Parathyroid adenoma (tissue), 2 donors: ENCODE results near the gene PCDHB13.
"Not testable (repeated sequence)": the region's sequence is repeated elsewhere in the genome, so short reads cannot be mapped to it uniquely, and the experiment has no call there.

Experiments used
- H2AFZ ChIP-seq: fragments of 300-600 bp; sonication (generic); one replicate; pipeline ENCODE4 v1.7.0; 2017; ENCODE audit warnings: antibody characterized with exemption, mild to moderate bottlenecking
- H3K27ac ChIP-seq: fragments of 300-600 bp; sonication (generic); one replicate; pipeline ENCODE4 v1.7.0; 2017
- H3K27me3 ChIP-seq: fragments of 300-600 bp; sonication (generic); one replicate; pipeline ENCODE4 v1.7.0; 2017; ENCODE audit warnings: low read length; ENCODE audit not compliant: control insufficient read depth, insufficient read depth
- H3K36me3 ChIP-seq: fragments of 300-600 bp; sonication (generic); one replicate; pipeline ENCODE4 v1.7.0; 2017; ENCODE audit warnings: low read length; ENCODE audit not compliant: control insufficient read depth, insufficient read depth
- H3K4me1 ChIP-seq: fragments of 300-600 bp; sonication (generic); one replicate; pipeline ENCODE4 v1.7.0; 2017; ENCODE audit warnings: control low read depth
- H3K4me2 ChIP-seq: fragments of 300-600 bp; sonication (generic); one replicate; pipeline ENCODE4 v1.7.0; 2017; ENCODE audit warnings: low read length
- H3K4me3 ChIP-seq: fragments of 300-600 bp; sonication (generic); one replicate; pipeline ENCODE4 v1.7.0; 2017; ENCODE audit warnings: low read depth, low read length
- H3K79me2 ChIP-seq: fragments of 300-600 bp; sonication (generic); one replicate; pipeline ENCODE4 v1.7.0; 2017; ENCODE audit warnings: control low read depth
- H3K9ac ChIP-seq: fragments of 300-600 bp; sonication (generic); one replicate; pipeline ENCODE4 v1.7.0; 2017; ENCODE audit warnings: mild to moderate bottlenecking
- H3K9me3 ChIP-seq: fragments of 300-600 bp; sonication (generic); one replicate; pipeline ENCODE4 v1.7.0; 2017; ENCODE audit warnings: low read length; ENCODE audit not compliant: control insufficient read depth
- TF ChIP-seq, protein P1 (sequence below): fragments of 300-600 bp; sonication (generic); IDR thresholded peaks from one replicate; pipeline ENCODE4 v1.7.0; 2017; ENCODE audit warnings: antibody characterized with exemption, mild to moderate bottlenecking
- donor health status: primary hyperparathyroidism.

Gene PCDHB13

DNA sequence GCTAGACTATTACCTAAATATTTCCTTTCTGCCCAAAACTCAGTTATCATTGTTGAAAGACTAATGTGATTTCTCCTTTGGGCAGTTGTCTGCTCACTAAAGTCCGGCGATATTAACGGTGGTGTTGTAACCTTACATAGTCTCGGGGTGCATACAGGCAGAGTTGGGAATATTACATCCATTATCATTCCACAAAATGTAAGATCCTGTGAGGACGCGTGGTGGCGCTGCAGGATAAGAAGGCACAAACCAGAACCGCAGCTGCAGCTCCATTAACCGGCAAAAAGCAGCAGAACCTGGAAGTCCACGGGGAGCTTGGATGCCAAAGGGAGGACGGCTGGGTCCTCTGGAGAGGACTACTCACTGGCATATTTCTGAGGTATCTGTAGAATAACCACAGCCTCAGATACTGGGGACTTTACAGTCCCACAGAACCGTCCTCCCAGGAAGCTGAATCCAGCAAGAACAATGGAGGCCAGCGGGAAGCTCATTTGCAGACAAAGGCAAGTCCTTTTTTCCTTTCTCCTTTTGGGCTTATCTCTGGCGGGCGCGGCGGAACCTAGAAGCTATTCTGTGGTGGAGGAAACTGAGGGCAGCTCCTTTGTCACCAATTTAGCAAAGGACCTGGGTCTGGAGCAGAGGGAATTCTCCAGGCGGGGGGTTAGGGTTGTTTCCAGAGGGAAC lies at the start of gene PCDHB13:
TSS of gene PCDHB13 (plus strand) at position 264 of the 684 bp plus-strand sequence. CDS start at position 469, 205 bp downstream.
- H3K9me3 ChIP-seq, H3K27ac ChIP-seq: not testable (repeated sequence)
- H3K4me3 ChIP-seq, result peak within 1 kb of the TSS; percentile 35

DNA sequence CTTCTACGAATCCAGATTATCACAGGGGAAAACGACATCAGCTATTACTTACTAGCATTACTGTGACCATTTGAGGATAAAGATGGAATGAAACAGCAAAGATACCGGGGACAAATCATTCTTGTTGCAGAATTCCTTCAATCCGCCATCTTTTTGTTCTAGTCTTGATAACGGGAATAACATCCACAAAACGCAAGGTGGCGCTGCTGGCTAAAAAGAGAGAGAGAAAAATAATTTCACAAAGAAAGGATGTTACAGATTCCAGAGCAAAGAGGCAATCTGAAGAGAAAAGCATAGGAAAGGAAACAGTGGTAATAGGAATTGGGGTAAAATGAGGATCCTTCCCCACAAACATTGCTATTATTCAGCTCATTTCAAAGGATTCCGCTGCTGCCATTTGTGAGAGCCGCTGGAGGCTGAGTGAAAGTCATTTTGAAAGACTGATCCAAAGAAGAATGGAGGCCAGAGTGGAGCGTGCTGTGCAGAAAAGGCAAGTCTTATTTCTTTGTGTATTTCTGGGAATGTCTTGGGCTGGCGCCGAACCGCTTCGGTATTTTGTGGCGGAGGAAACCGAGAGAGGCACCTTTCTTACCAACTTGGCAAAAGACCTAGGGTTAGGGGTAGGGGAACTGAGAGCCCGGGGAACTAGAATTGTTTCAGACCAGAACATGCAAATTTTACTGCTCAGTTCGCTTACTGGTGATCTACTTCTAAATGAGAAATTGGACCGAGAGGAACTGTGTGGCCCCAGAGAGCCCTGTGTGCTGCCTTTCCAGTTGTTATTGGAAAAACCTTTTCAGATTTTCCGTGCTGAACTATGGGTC lies 41.1 kb upstream of the PCDHB13 start, which contains the start of gene PCDHB7:
TSS of gene PCDHB7 (plus strand) at position 264 of the 824 bp plus-strand sequence. CDS start at position 456, 192 bp downstream.
- no peaks in the 10 kb centered on the region for H3K36me3 ChIP-seq
- H3K4me3 ChIP-seq, result no peak within 1 kb of the TSS
- no peak within 1 kb of the TSS for H2AFZ ChIP-seq
- TF ChIP-seq, protein P1, sequence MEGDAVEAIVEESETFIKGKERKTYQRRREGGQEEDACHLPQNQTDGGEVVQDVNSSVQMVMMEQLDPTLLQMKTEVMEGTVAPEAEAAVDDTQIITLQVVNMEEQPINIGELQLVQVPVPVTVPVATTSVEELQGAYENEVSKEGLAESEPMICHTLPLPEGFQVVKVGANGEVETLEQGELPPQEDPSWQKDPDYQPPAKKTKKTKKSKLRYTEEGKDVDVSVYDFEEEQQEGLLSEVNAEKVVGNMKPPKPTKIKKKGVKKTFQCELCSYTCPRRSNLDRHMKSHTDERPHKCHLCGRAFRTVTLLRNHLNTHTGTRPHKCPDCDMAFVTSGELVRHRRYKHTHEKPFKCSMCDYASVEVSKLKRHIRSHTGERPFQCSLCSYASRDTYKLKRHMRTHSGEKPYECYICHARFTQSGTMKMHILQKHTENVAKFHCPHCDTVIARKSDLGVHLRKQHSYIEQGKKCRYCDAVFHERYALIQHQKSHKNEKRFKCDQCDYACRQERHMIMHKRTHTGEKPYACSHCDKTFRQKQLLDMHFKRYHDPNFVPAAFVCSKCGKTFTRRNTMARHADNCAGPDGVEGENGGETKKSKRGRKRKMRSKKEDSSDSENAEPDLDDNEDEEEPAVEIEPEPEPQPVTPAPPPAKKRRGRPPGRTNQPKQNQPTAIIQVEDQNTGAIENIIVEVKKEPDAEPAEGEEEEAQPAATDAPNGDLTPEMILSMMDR, result no peak
- H3K79me2 ChIP-seq, result no peaks in the 10 kb centered on the region
- no peak within 1 kb of the TSS for H3K27ac ChIP-seq
- no peaks in the 10 kb centered on the region for H3K9me3 ChIP-seq
- H3K4me2 ChIP-seq, result no peak within 1 kb of the TSS
- H3K4me1 ChIP-seq, result no peaks in the 10 kb centered on the region
- no peak within 1 kb of the TSS for H3K9ac ChIP-seq
- peaks cover 3% of the 10 kb centered on the region for H3K27me3 ChIP-seq

More for the DNA sequence above, at the start of gene PCDHB13:
- not testable (repeated sequence) for H3K36me3 ChIP-seq, H3K27me3 ChIP-seq, H3K9ac ChIP-seq, H2AFZ ChIP-seq, H3K79me2 ChIP-seq, H3K4me1 ChIP-seq
- H3K4me2 ChIP-seq, result peak within 1 kb of the TSS; percentile 9

DNA sequence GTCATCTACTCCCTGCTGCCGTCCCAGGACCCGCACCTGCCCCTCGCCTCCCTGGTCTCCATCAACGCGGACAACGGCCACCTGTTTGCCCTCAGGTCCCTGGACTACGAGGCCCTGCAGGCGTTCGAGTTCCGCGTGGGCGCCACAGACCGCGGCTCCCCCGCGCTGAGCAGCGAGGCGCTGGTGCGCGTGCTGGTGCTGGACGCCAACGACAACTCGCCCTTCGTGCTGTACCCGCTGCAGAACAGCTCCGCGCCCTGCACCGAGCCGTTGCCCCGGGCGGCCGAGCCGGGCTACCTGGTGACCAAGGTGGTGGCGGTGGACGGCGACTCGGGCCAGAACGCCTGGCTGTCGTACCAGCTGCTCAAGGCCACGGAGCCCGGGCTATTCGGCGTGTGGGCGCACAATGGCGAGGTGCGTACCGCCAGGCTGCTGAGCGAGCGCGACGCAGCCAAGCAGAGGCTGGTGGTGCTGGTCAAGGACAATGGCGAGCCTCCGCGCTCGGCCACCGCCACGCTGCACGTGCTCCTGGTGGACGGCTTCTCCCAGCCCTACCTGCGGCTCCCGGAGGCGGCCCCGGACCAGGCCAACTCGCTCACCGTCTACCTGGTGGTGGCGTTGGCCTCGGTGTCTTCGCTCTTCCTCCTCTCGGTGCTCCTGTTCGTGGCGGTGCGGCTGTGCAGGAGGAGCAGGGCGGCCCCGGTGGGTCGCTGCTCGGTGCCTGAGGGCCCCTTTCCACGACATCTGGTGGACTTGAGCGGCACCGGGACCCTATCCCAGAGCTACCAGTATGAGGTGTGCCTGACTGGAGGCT lies 39.2 kb upstream of the PCDHB13 start:
- not testable (repeated sequence) for H3K27me3 ChIP-seq, H2AFZ ChIP-seq, H3K4me3 ChIP-seq

DNA sequence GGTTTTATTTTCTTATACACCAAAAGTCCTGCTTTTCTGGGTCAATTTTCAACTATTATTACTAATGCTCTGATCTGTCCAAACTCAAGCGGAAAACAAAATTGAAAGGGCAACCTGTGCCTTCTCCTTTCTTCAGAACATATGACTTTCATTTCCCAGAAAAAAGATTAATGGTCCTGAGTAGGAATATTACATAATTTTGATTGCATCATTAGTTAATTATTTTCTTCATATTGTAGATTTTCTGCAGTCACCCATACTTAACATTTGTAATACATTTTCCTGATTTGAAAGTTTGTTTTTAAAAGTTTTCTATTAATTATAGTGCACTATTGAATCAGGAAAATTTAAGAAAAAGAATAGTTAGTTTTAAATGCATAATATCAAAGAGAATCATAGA lies 37.8 kb upstream of the PCDHB13 start:
- Histone ChIP-seq H3K4me1 (no peaks in the 10 kb centered on the region), H3K4me3 (no peak overlapping the region), H3K79me2 (no peaks in the 10 kb centered on the region), H3K27me3 (peaks cover 11% of the 10 kb centered on the region), H3K36me3 (no peaks in the 10 kb centered on the region), H3K9ac (no peak overlapping the region), H3K9me3 (no peaks in the 10 kb centered on the region), H3K4me2 (no peak overlapping the region), H2AFZ (no peak overlapping the region), H3K27ac (no peak overlapping the region)
- TF ChIP-seq, protein P1, result no peak

More for the DNA sequence above, 39.2 kb upstream of the PCDHB13 start:
- not testable (repeated sequence) for H3K79me2 ChIP-seq, H3K4me1 ChIP-seq, H3K9me3 ChIP-seq, H3K4me2 ChIP-seq, H3K27ac ChIP-seq, H3K9ac ChIP-seq, H3K36me3 ChIP-seq

DNA sequence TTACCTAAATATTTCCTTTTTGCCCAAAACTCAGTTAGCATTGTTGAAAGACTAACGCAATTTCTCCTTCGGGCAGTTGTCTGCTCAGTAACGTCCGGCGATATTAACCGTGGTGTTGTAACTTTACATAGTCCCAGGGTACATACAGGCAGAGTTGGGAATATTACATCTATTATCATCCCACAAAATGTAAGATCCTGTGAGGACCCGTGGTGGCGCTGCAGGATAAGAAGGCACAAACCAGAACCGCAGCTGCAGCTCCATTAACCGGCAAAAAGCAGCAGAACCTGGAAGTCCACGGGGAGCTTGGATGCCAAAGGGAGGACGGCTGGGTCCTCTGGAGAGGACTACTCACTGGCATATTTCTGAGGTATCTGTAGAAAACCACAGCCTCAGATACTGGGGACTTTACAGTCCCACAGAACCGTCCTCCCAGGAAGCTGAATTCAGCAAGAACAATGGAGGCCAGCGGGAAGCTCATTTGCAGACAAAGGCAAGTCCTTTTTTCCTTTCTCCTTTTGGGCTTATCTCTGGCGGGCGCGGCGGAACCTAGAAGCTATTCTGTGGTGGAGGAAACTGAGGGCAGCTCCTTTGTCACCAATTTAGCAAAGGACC lies 36.0 kb upstream of the PCDHB13 start, which contains the start of gene PCDHB8:
TSS of gene PCDHB8 (plus strand) at position 214 of the 615 bp plus-strand sequence. CDS start at position 459, 245 bp downstream.
- not testable (repeated sequence) for H3K9ac ChIP-seq, H3K79me2 ChIP-seq, H3K4me2 ChIP-seq, H3K4me1 ChIP-seq, H2AFZ ChIP-seq, H3K27ac ChIP-seq, H3K4me3 ChIP-seq, H3K9me3 ChIP-seq, H3K36me3 ChIP-seq
- peaks cover 11% of the 10 kb centered on the region for H3K27me3 ChIP-seq

DNA sequence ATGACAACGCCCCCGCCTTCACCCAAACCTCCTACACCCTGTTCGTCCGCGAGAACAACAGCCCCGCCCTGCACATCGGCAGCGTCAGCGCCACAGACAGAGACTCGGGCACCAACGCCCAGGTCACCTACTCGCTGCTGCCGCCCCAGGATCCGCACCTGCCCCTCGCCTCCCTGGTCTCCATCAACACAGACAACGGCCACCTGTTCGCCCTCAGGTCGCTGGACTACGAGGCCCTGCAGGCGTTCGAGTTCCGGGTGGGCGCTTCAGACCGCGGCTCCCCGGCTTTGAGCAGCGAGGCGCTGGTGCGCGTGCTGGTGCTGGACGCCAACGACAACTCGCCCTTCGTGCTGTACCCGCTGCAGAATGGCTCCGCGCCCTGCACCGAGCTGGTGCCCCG lies 34.3 kb upstream of the PCDHB13 start:
- not testable (repeated sequence) for H3K9ac ChIP-seq, H3K27ac ChIP-seq, H3K4me1 ChIP-seq, H3K79me2 ChIP-seq, H3K4me2 ChIP-seq, H3K9me3 ChIP-seq, H2AFZ ChIP-seq, H3K4me3 ChIP-seq, H3K36me3 ChIP-seq
- H3K27me3 ChIP-seq, result peaks cover 11% of the 10 kb centered on the region

DNA sequence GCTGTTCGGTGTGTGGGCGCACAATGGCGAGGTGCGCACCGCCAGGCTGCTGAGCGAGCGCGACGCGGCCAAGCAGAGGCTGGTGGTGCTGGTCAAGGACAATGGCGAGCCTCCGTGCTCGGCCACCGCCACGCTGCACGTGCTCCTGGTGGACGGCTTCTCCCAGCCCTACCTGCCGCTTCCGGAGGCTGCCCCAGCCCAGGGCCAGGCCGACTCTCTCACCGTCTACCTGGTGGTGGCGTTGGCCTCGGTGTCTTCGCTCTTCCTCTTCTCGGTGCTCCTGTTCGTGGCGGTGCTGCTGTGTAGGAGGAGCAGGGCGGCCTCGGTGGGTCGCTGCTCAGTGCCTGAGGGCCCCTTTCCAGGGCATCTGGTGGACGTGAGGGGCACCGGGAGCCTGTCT lies 33.8 kb upstream of the PCDHB13 start:
- H3K79me2 ChIP-seq, H3K9me3 ChIP-seq, H2AFZ ChIP-seq, H3K4me3 ChIP-seq, H3K4me1 ChIP-seq, H3K36me3 ChIP-seq, H3K4me2 ChIP-seq, H3K9ac ChIP-seq, H3K27ac ChIP-seq: not testable (repeated sequence)
- peaks cover 11% of the 10 kb centered on the region for H3K27me3 ChIP-seq
